Measurements from ENCODE around the gene TECTA.

Gene TECTA

DNA sequence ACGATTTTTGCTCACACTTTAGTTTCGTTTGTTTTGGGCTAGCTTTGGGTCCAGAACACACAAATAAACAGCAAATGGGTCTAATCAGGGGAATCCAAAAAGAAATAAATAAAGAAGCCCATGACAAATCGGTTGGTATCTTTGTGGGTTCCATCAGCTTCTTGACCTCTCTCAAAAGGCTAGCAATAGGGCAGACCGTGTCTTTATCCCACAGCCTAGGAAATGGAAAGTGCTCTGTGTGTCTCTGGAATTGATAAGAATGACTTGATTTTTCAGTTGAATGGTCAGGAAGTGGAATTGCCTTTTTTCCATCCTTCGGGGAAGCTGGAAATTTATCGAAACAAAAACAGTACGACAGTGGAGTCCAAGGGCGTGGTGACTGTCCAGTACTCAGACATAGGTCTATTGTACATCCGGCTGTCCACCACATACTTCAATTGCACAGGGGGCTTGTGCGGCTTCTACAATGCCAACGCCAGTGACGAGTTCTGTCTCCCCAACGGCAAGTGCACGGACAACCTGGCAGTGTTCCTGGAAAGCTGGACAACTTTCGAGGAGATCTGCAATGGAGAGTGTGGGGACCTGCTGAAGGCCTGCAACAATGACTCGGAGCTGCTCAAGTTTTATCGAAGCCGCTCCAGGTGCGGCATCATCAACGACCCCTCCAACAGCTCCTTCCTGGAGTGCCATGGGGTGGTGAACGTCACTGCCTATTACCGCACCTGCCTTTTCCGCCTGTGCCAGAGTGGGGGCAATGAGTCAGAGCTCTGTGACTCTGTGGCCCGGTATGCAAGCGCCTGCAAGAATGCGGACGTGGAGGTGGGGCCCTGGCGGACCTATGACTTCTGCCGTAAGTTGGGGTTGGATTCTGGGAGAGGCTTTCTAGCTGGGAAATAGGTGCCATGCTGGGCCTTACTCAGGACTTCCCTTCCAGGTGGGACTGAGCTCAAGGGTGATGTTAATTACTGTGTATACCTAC lies 28.6 kb downstream of the TECTA start:
- DNase-seq (ENCODE audit: low read depth in 2 of 2, low spot score in 1 of 2) = no peak

DNA sequence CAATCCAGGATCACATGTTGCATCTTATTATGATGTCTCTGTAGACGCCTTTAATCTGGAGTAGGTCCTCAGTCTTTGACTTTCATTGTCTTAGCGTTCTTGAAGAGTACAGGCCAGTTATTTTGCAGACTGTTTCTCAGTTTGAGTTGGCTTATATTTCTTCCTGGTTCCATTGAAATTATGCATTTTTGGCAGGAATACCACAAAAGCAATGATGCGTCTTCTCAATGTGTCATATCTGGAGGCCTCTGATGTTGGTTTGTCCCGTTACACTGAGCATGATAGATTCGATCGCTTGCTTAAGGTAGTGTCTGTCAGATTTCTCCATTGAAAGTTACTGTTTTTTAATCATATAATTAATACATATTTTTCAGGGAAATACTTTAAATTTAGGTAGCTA lies 30.6 kb downstream of the TECTA start:
- no peak for DNase-seq (ENCODE audit: low read depth in 2 of 2, low spot score in 1 of 2)

- DNase-seq (ENCODE audit: low read depth in 2 of 2, low spot score in 1 of 2) = no peak
These were observed 31.4 kb downstream of the TECTA start for GRCh38 chr11:121132211-121132976.

DNA sequence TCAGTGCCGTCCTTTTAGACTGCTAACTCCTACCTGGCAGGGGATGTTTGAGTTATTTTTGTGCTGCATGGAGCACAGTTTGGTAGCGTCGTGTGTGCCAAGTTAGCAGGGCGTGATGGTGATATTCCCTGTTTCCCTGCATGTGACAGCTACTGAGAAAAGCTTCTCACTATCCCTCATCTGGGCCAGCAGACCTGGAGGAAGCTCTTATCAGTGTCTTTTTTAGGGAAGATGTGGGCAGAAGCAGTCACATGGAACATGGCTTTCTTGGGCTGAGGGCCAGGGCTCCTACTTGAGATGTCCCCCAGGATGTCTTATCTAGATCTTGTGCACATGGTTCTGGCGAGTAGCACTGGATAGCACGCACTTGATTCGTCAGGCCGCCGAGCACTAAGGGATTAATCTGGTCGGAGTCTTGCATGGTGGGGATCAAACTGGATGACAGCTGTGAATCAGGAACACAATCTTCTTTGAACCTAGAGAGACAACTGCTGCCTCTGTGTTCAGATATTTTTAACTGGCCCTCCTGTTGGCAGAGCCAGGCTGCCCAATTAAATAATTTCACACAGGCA lies 33.8 kb downstream of the TECTA start:
- DNase-seq (ENCODE audit: low read depth in 2 of 2, low spot score in 1 of 2) = no peak

- no peak for DNase-seq (ENCODE audit: low read depth in 2 of 2, low spot score in 1 of 2)
These were observed 36.0 kb downstream of the TECTA start for GRCh38 chr11:121137005-121137404.

GRCh38 chr11:121138259-121138658 lies 37.2 kb downstream of the TECTA start:
- no peak for DNase-seq (ENCODE audit: low read depth in 2 of 2, low spot score in 1 of 2)

GRCh38 chr11:121140369-121140768 lies 39.3 kb downstream of the TECTA start:
- DNase-seq (ENCODE audit: low read depth in 2 of 2, low spot score in 1 of 2) = no peak

- no peak for DNase-seq (ENCODE audit: low read depth in 2 of 2, low spot score in 1 of 2)
These were observed 40.0 kb downstream of the TECTA start for GRCh38 chr11:121141066-121141465.

DNA sequence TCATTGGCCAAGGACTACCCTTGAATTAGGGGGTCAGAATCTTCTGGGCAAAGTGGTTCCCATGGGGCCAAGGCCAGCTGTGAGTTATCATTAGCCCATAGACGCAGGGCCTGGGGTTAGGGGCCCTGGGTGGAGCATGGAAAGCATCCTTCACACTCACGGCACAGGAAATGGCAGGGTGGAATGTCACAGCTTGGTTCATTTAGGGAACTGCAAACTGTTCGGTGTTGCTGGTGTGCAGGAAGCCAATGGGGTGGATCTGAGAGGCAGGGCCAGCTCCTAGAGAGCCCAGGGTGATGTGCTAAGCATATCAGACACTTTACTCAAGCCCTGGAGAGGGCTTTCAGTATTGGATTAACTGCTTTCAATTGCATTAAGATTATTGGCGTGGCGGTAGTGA lies 42.9 kb downstream of the TECTA start:
- DNase-seq (ENCODE audit: low read depth in 2 of 2, low spot score in 1 of 2) = no peak

DNA sequence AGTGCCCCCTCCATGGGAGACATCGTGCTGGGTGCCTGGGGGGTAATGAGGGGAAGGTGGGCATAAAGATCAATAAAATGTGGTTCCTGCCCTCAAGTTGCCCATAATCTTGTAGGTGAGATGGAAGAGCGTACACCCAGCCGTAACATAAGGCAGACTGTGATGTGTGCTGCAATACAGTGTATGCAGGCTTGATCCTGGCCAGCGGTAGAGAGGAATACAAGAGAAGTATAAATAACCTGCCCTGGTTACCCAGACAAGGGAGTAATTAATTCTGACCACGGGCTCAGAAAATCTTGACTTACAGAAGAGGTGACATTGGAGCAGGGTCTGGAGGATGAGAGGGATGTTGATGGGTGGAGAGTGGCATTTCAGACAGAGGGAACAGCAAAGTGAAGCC lies 43.7 kb downstream of the TECTA start:
- DNase-seq (ENCODE audit: low read depth in 2 of 2, low spot score in 1 of 2) = no peak

DNA sequence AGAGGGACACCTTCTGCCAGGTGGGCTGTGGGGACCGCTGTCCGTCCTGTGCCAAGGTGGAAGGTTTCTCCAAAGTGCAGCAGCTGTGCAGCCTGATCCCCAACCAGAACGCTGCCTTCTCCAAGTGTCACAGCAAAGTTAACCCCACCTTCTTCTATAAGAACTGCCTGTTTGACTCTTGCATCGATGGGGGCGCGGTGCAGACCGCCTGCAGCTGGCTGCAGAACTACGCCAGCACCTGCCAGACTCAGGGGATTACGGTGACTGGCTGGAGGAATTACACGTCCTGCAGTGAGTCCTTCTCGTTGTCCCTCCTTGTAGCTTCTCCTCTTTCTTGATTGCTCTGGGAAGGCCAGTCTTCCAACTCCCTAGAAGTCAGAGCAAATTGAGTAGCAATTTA lies 44.8 kb downstream of the TECTA start:
- DNase-seq (ENCODE audit: low read depth in 2 of 2, low spot score in 1 of 2) = no peak

GRCh38 chr11:121149116-121149515 lies 48.1 kb downstream of the TECTA start:
- no peak for DNase-seq (ENCODE audit: low read depth in 2 of 2, low spot score in 1 of 2)

DNA sequence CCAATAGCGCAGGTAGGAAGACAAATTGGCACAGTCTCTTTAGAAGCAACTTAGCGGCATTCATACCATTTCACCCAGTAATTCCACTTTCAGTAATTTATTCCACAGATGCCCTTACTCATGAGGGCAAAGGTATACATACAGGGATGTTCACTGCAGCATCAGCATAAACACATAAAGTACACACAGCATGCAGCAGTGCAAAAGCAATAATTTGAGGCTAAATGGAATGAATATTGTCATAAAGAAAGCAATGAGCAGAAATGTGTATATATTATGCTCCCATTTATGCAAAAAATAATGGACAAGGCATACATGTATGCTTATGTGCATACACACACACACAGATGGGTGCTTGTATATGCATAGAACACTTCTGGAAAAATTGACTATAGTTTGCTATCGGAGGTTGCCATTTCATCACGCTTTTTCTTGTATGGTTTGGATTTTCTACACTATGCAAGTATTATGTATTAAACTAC lies 50.2 kb downstream of the TECTA start:
- no peak for DNase-seq (ENCODE audit: low read depth in 2 of 2, low spot score in 1 of 2)

DNA sequence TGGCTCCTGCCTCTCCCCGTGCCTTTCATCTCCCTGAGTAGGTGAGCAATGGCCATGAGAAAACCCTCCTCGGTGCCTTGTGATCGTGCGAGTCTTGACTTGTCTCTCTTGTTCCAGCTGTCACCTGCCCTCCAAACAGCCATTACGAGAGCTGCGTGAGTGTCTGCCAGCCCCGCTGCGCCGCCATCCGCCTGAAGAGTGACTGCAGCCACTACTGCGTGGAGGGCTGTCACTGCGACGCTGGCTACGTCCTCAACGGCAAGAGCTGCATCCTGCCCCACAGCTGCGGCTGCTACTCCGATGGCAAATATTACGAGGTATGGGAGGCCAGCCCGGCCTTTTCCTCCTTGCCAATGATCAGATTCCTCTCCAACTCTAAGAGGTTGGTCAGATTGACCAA lies 51.7 kb downstream of the TECTA start:
- DNase-seq (ENCODE audit: low read depth in 2 of 2, low spot score in 1 of 2) = no peak

DNA sequence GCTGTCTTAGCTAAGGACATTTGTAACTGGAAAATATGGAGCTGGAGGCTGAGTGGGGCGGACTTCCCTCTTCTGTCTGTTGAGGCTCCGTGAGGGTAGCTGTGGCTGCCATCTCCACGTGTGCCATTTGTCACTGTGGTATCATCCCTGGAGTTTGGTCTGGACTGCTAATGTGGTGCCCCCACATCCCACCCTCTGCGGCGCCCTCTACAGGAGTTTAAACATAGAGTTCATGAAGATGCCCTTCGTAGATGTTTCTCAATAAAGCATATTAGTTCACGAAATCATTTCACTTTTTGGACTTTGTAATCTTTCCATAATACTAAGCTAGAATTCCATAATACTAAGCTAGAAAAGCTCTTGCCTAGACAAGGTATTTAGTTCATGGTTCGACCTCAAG lies 52.4 kb downstream of the TECTA start:
- DNase-seq (ENCODE audit: low read depth in 2 of 2, low spot score in 1 of 2) = no peak

DNA sequence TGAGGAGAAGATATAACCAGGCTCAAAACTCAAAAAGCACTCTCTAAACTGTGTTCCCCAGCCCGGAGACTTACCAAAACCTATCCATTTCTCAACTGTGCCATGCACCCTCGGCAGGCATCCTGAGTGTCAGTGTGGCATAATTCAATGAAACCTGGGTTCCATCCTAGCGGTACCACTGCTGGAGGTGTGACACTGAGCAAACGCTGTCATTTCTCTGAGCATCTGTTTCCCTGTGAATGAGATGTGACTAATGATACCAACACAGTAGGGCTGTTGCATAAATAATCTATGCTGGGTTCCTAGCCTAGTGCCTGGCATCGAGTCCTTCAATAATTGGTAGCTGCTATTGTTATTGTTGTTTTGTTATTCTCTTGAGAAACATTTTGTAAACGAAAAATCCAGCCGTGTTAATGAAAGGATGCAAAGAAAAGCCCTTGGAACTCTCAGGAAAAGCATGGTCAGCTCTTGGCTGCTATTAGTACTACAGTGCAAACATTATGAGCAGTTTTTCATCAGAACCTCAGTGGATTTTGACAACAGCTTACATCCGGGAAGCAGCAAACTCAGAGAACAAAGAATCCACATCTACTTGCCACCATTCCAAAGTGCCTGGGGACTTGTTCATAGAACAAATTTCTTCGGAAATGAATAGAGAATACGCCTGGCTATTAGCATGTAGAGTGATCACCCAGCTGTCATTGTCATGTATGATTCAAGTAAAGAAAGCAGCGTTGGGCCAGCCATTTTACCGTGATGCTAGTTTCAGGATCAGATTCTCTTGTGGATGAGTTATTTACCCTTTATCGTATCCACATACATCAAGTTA lies 53.7 kb downstream of the TECTA start:
- no peak for DNase-seq (ENCODE audit: low read depth in 2 of 2, low spot score in 1 of 2)

- DNase-seq (ENCODE audit: low read depth in 2 of 2, low spot score in 1 of 2) = no peak
These were observed 56.7 kb downstream of the TECTA start for GRCh38 chr11:121157756-121158155.

DNA sequence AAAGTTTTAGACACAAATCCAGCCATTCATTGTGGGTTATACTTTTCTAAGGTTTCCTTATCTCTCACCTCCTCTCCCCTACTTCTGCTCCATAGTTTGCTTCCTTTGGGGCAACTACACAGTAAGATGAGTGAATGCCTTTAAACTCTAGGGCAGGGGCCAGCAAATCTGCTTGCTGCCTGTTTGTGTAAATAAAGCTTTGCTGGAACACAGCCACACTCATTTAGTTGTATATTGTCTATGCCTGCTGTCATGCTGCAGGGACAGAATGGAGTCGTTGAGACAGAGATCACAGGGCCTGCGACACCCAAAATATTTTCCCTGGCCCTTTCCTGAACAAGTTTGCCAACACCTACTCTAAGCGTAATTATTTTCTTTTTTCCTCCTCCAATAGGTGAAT lies 58.7 kb downstream of the TECTA start:
- DNase-seq (ENCODE audit: low read depth in 2 of 2, low spot score in 1 of 2) = no peak

- DNase-seq (ENCODE audit: low read depth in 2 of 2, low spot score in 1 of 2) = no peak
These were observed 60.4 kb downstream of the TECTA start for GRCh38 chr11:121161349-121161917.

GRCh38 chr11:121163658-121164308 lies 62.7 kb downstream of the TECTA start:
- DNase-seq (ENCODE audit: low read depth in 2 of 2, low spot score in 1 of 2) = no peak
